ENCODE data around the gene MET. TPM values are rescaled to one million over a fixed set of nuclear protein-coding genes. Genes with fewer than 3 reads are reported as not detected.

Gene MET
- polyA plus RNA-seq, 2 of the 4 experiments (the other 2 are of a cell fraction) = 72.3 to 165 TPM

DNA sequence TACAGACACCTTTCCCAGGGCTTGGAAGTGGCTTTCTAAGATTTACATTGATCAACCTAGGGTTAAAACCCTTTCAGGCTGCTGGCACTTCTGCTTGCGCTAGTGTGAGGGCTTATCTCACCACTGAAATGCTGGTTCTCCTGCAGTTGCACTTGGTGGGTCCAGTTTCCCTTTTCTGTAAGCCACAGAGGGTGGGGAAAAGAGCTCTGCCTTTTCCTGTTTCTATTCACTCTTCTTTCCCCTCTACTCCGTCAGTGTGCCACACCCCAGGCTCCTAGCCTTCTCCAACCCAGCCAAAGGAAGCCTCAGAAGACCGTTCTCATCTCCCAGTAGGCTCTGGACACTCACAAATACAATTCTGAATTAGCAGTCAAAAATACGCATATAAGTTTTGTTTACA, 171.4 kb downstream of the MET start:
- Histone ChIP-seq H3K4me3 (no peak overlapping the region), H3K4me1 (no peaks in the 10 kb centered on the region), H3K9me3 (no peaks in the 10 kb centered on the region), H3K27ac (no peak overlapping the region), H3K4me2 (no peak overlapping the region)
- CTCF ChIA-PET = no interaction called here
- no peak for DNase-seq (ENCODE audit: low read depth in 1 of 2, low spot score in 1 of 2)
- WGBS (ENCODE audit: missing lambda C conversion rate) = 89% methylated on average over 4 of the region's 4 CpGs
- no peak for FAIRE-seq
- ATAC-seq = no peak; a peak in 1 of 6 replicates
- TF ChIP-seq KDM1A (IDR thresholded peaks at IDR 0.05; ENCODE audit: low read depth) = no peak
- TF ChIP-seq FOXS1 (CRISPR knock-in tag; IDR thresholded peaks at IDR 0.05) = no peak
- no peak for TF ChIP-seq HOXB13 (CRISPR knock-in tag; IDR thresholded peaks at IDR 0.05; ENCODE audit: low read depth)
- TF ChIP-seq JUNB (IDR thresholded peaks at IDR 0.05) = no peak
- TF ChIP-seq CBX2 (IDR thresholded peaks at IDR 0.05; ENCODE audit: borderline replicate concordance, low read depth) = no peak
- no peak for TF ChIP-seq MAFK (IDR thresholded peaks at IDR 0.05; ENCODE audit: partially characterized antibody)
- no peak for TF ChIP-seq PHF8 (IDR thresholded peaks at IDR 0.05; ENCODE audit: borderline replicate concordance, low read depth)
- TF ChIP-seq ZNF302 (CRISPR knock-in tag; IDR thresholded peaks at IDR 0.05) = no peak
- no peak for TF ChIP-seq RFX5 (IDR thresholded peaks at IDR 0.05)
- TF ChIP-seq TFCP2L1 (CRISPR knock-in tag; IDR thresholded peaks at IDR 0.05) = no peak
- no peak for TF ChIP-seq MYC (IDR thresholded peaks at IDR 0.05; ENCODE audit: borderline replicate concordance, low read length)
- no peak for TF ChIP-seq CBX8 (IDR thresholded peaks at IDR 0.05)
- no peak for TF ChIP-seq SREBF2 (IDR thresholded peaks at IDR 0.05)
- TF ChIP-seq, protein P1, sequence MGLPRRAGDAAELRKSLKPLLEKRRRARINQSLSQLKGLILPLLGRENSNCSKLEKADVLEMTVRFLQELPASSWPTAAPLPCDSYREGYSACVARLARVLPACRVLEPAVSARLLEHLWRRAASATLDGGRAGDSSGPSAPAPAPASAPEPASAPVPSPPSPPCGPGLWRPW (IDR thresholded peaks at IDR 0.05) = no peak
- TF ChIP-seq, protein P2, sequence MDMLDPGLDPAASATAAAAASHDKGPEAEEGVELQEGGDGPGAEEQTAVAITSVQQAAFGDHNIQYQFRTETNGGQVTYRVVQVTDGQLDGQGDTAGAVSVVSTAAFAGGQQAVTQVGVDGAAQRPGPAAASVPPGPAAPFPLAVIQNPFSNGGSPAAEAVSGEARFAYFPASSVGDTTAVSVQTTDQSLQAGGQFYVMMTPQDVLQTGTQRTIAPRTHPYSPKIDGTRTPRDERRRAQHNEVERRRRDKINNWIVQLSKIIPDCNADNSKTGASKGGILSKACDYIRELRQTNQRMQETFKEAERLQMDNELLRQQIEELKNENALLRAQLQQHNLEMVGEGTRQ (IDR thresholded peaks at IDR 0.05) = no peak
- TF ChIP-seq ZC3H11A (IDR thresholded peaks at IDR 0.05) = no peak
- TF ChIP-seq, protein P3, sequence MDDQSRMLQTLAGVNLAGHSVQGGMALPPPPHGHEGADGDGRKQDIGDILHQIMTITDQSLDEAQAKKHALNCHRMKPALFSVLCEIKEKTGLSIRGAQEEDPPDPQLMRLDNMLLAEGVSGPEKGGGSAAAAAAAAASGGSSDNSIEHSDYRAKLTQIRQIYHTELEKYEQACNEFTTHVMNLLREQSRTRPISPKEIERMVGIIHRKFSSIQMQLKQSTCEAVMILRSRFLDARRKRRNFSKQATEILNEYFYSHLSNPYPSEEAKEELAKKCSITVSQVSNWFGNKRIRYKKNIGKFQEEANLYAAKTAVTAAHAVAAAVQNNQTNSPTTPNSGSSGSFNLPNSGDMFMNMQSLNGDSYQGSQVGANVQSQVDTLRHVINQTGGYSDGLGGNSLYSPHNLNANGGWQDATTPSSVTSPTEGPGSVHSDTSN (IDR thresholded peaks at IDR 0.05) = no peak
- no peak for TF ChIP-seq HEYL (CRISPR knock-in tag; IDR thresholded peaks at IDR 0.05)
- POLR2A ChIA-PET = no interaction called here

Other genes with a start within 250 kb of the MET start
- 257 and 296 TPM in 2 replicates for gene CAV2, start 172.5 kb upstream of the MET start, polyA plus RNA-seq (2011; rRNA removed)
- gene CAV2, start 172.5 kb upstream of the MET start, polyA plus RNA-seq (2017; fragmentation: RNase III; extraction: RNeasy Plus Mini Kit Qiagen cat#74134 plus additional on column Dnase treatment) = 142 to 159 TPM (median 156 TPM) in 3 replicates
- gene CAV1, start 147.2 kb upstream of the MET start, polyA plus RNA-seq (2011; rRNA removed) = 365 and 529 TPM in 2 replicates
- 493 to 547 TPM (median 530 TPM) in 3 replicates for gene CAV1, start 147.2 kb upstream of the MET start, polyA plus RNA-seq (2017; fragmentation: RNase III; extraction: RNeasy Plus Mini Kit Qiagen cat#74134 plus additional on column Dnase treatment)
- 144 and 213 TPM in 2 replicates for gene CAPZA2, start 190.4 kb downstream of the MET start, polyA plus RNA-seq (2011; rRNA removed)
- 144 to 151 TPM (median 151 TPM) in 3 replicates for gene CAPZA2, start 190.4 kb downstream of the MET start, polyA plus RNA-seq (2017; fragmentation: RNase III; extraction: RNeasy Plus Mini Kit Qiagen cat#74134 plus additional on column Dnase treatment)

Data from A549 (cell line).